ENCODE data around the gene GABRB3. TPM values are rescaled to one million over a fixed set of nuclear protein-coding genes. Genes with fewer than 3 reads are reported as not detected.

The GABRB3 gene
- total and polyA plus RNA-seq, 4 donors: 0.09 to 1.2 (median 0.50) TPM

- TF ChIP-seq RXRA (IDR thresholded peaks at IDR 0.05): no peak
- TF ChIP-seq YY1 (IDR thresholded peaks at IDR 0.05): no peak
- no peak for TF ChIP-seq HNF4G (IDR thresholded peaks at IDR 0.05)
- no peak for TF ChIP-seq ZBTB33 (IDR thresholded peaks at IDR 0.05)
- no peak for TF ChIP-seq TAF1 (conservative IDR thresholded peaks at IDR 0.05)
- TF ChIP-seq REST (IDR thresholded peaks at IDR 0.05): no peak
- no peak for TF ChIP-seq NR2F2 (IDR thresholded peaks at IDR 0.05)
- TF ChIP-seq RAD21 (IDR thresholded peaks at IDR 0.05): no peak
- no peak overlapping the region for H3K9ac ChIP-seq (ENCODE audit: low read depth in 1 of 2, low read length in 2 of 2)
- H3K27ac ChIP-seq (ENCODE audit: low read depth in 1 of 2, low read length in 2 of 2): no peak overlapping the region
- H3K27me3 ChIP-seq (ENCODE audit: control insufficient read depth in 4 of 4, insufficient read depth in 4 of 4, low read length in 3 of 4): peaks cover 0 to 2% (median 0%) of the 10 kb centered on the region in 4 donors
- no peaks in the 10 kb centered on the region for H3K9me3 ChIP-seq (ENCODE audit: control insufficient read depth in 4 of 4, low read length in 3 of 4)
- 73% methylated on average over 6 of the region's 6 CpGs for WGBS
- H3K4me1 ChIP-seq (ENCODE audit: control insufficient read depth in 4 of 4, insufficient read depth in 4 of 4, low read length in 3 of 4): no peaks in the 10 kb centered on the region
- H3K36me3 ChIP-seq (ENCODE audit: control insufficient read depth in 4 of 4, insufficient read depth in 3 of 4, low read depth in 1 of 4, low read length in 3 of 4): no peaks in the 10 kb centered on the region
- no peak for DNase-seq (ENCODE audit: low spot score)
- no peak overlapping the region for H3K4me3 ChIP-seq (ENCODE audit: low read depth in 1 of 3, low read length in 3 of 3)
Measured at GRCh38 chr15:26564361-26564760, 208.5 kb downstream of the GABRB3 start.

- H3K4me3 ChIP-seq (ENCODE audit: low read depth in 1 of 3, low read length in 3 of 3): no peak overlapping the region
Measured at GRCh38 chr15:26562336-26562735, 210.5 kb downstream of the GABRB3 start.

GRCh38 chr15:26561896-26562295, 211.0 kb downstream of the GABRB3 start:
- Histone ChIP-seq H3K9ac (ENCODE audit: low read depth in 1 of 2, low read length in 2 of 2) (no peak overlapping the region), H3K4me1 (ENCODE audit: control insufficient read depth in 4 of 4, insufficient read depth in 4 of 4, low read length in 3 of 4) (no peaks in the 10 kb centered on the region), H3K9me3 (ENCODE audit: control insufficient read depth in 4 of 4, low read length in 3 of 4) (no peaks in the 10 kb centered on the region), H3K27ac (ENCODE audit: low read depth in 1 of 2, low read length in 2 of 2) (no peak overlapping the region), H3K36me3 (ENCODE audit: control insufficient read depth in 4 of 4, insufficient read depth in 3 of 4, low read depth in 1 of 4, low read length in 3 of 4) (no peaks in the 10 kb centered on the region), H3K4me3 (ENCODE audit: low read depth in 1 of 3, low read length in 3 of 3) (no peak overlapping the region), H3K27me3 (ENCODE audit: control insufficient read depth in 4 of 4, insufficient read depth in 4 of 4, low read length in 3 of 4) (peaks cover 0 to 2% (median 0%) of the 10 kb centered on the region in 4 donors)
- DNase-seq (ENCODE audit: low spot score): no peak
- TF ChIP-seq HNF4A (conservative IDR thresholded peaks at IDR 0.05): no peak
- 85% methylated on average over 7 of the region's 7 CpGs for WGBS

More at GRCh38 chr15:26562336-26562735, 210.5 kb downstream of the GABRB3 start:
- Histone ChIP-seq H3K27ac (ENCODE audit: low read depth in 1 of 2, low read length in 2 of 2) (no peak overlapping the region), H3K27me3 (ENCODE audit: control insufficient read depth in 4 of 4, insufficient read depth in 4 of 4, low read length in 3 of 4) (peaks cover 0 to 2% (median 0%) of the 10 kb centered on the region in 4 donors), H3K36me3 (ENCODE audit: control insufficient read depth in 4 of 4, insufficient read depth in 3 of 4, low read depth in 1 of 4, low read length in 3 of 4) (no peaks in the 10 kb centered on the region), H3K9me3 (ENCODE audit: control insufficient read depth in 4 of 4, low read length in 3 of 4) (no peaks in the 10 kb centered on the region), H3K9ac (ENCODE audit: low read depth in 1 of 2, low read length in 2 of 2) (no peak overlapping the region), H3K4me1 (ENCODE audit: control insufficient read depth in 4 of 4, insufficient read depth in 4 of 4, low read length in 3 of 4) (no peaks in the 10 kb centered on the region)
- no peak for DNase-seq (ENCODE audit: low spot score)
- no peak for TF ChIP-seq FOXA1 (IDR thresholded peaks at IDR 0.05)
- TF ChIP-seq GABPA (IDR thresholded peaks at IDR 0.05 in 1 of 2, conservative IDR thresholded peaks at IDR 0.05 in 1 of 2): no peak
- WGBS: 79% methylated on average over 2 of the region's 2 CpGs
